Measurements from ENCODE around the gene SEPHS1.
"Not testable (repeated sequence)": the region's sequence is repeated elsewhere in the genome, so short reads cannot be mapped to it uniquely, and the experiment has no call there.

SEPHS1 gene

DNA sequence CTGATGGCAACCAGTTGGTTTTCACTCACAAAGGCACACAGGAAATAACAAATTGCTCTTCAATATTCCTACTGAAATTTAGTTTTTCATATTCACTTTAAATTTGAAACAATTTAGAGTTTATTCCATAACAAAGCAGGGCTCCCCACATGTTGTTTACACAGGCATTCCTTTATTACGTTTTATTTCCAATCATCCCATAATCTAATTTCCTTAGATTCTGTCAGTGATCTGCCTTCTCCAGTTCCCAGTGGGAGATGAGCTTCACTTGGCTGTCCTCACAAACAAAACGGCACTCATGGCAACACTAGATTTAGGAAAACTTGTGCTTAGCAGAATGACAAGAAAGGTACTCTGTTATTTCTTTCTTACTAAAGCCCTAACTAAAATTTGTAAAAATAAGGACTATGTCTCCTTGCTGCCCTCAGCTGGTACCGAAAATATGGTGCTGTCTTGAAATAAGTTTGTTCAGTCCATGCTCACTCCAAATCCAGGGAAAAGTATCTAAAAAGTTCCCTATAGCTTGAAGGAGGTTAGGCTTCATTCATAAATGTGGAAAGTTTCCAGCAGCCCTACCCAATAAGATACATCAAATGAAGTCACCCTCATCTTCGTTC lies 71.2 kb downstream of the SEPHS1 start:
- no peak for DNase-seq

DNA sequence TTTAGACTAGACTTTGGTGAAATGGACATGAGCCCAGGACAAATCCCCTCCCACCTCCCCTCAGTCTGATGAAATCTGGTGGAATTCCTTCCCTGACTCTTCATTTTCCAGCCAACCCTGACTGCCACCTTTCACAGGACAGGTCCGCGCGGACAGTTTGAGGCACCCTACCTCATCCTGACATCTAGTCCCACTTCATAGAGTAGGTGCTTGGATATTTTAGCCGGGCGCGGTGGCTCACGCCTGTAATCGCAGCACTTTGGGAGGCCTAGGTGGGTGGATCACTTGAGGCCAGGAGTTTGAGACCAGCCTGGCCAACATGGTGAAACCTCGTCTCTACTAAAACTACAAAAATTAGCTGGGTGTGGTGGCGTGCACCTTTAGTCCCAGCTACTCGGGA lies 71.9 kb downstream of the SEPHS1 start:
- not testable (repeated sequence) for DNase-seq

DNA sequence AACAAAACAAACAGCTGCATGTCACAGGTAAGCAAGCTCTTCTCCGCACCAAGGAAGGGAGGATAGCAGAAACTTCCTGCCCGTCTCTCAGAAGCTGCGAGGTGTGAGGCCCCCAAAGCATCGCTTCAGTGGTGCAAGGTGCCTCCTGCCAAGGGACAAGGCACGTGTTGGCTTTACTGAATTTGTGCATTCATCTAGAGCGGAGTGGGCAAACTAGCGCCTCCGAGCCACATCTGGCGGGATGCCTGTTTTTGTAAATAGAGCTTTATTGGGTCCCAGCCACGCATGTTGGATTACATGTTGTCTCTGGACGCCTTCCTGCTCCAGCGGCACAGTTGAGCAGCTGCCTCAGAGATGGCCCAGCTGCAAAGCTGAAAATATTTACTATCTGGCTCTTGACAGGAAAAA lies 75.9 kb downstream of the SEPHS1 start:
- DNase-seq = no peak

- no peak for DNase-seq
These were observed 76.4 kb downstream of the SEPHS1 start for GRCh38 chr10:13271552-13272163.

GRCh38 chr10:13270877-13271551 lies 77.1 kb downstream of the SEPHS1 start:
- no peak for DNase-seq

DNA sequence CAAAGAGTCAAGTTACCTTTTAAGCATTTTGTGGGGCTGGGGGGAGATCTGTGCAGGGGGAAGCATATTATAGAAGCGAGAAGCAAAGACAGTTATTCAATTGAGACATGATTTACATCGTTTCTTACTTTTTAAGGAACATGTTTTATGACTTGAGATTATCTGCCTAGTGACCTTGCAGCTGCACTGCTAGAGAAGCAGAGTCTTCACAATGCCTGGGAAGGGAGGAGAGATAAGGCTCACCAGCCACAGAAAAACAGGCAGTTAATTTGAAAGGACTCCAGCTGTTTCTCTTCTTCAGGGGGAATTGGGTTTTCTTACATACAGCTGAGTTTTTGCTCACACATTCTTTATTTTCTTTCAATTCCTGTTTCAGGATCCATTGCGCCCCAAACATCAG lies 79.3 kb downstream of the SEPHS1 start:
- DNase-seq = no peak

- no peak for DNase-seq
These were observed 79.8 kb downstream of the SEPHS1 start for GRCh38 chr10:13268310-13268709.
